ENCODE results near the gene TRAPPC6A.
A peak's percentile ranks its signal among the peaks of the same experiment; 100 is the strongest.

Gene TRAPPC6A

DNA sequence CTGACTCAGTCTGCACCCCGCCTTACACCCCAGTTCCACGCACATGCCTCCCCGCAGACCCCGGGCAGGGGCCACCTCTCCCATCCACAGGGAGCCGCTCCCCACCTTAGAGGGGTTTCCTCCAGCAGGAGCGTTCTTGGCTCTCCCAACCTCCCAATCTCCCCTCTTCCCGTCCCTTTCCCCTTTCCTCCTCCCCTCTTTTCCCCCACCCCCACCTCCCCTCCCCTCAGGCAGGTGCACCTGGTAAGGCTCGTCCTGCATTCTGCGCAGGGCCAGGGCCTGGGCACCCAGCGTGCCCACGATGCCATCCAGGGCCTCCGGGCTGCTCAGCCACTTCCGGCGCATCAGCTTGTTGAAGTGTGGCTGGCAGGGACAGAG lies 39.9 kb upstream of the TRAPPC6A start:
- ChIA-PET POLR2A (interaction anchor here (0.7 kb wide), 1 partner anchor 160 kb away, joined by 3 read pairs; no protein-coding TSS in a partner anchor), CTCF (interaction anchor here (1.4 kb wide), 1 partner anchor 18 kb away, joined by 4 read pairs; no protein-coding TSS in a partner anchor)
- WGBS (ENCODE audit: insufficient coverage) = 81% methylated on average over 6 of the region's 14 CpGs
- Histone ChIP-seq H3K27ac (ENCODE audit: insufficient read depth in 1 of 2, low read depth in 1 of 2, low read length in 2 of 2, poor library complexity in 1 of 2, severe bottlenecking in 2 of 2) (no peak overlapping the region), H3K27me3 (replicated peaks in 2 of 5; ENCODE audit: control insufficient read depth in 4 of 5, insufficient read depth in 5 of 5, low read length in 4 of 5) (peaks cover 0 to 40% (median 22%) of the 10 kb centered on the region in 5 experiments), H3K4me1 (ENCODE audit: control extremely low read depth in 1 of 4, control insufficient read depth in 4 of 4, insufficient read depth in 4 of 4, low read length in 3 of 4) (peaks cover 0 to 15% (median 10%) of the 10 kb centered on the region in 4 experiments), H3K36me3 (ENCODE audit: control insufficient read depth in 4 of 4, insufficient read depth in 4 of 4, low read length in 3 of 4) (no peaks in the 10 kb centered on the region), H3K4me3 (ENCODE audit: control insufficient read depth in 1 of 7, extremely low read depth in 1 of 7, insufficient read depth in 4 of 7, low read depth in 2 of 7, low read length in 6 of 7) (no peak overlapping the region), H3K9me3 (ENCODE audit: control extremely low read depth in 1 of 5, control insufficient read depth in 4 of 5, insufficient read depth in 2 of 5, low read depth in 1 of 5, low read length in 4 of 5) (no peaks in the 10 kb centered on the region)
- no peak for DNase-seq

DNA sequence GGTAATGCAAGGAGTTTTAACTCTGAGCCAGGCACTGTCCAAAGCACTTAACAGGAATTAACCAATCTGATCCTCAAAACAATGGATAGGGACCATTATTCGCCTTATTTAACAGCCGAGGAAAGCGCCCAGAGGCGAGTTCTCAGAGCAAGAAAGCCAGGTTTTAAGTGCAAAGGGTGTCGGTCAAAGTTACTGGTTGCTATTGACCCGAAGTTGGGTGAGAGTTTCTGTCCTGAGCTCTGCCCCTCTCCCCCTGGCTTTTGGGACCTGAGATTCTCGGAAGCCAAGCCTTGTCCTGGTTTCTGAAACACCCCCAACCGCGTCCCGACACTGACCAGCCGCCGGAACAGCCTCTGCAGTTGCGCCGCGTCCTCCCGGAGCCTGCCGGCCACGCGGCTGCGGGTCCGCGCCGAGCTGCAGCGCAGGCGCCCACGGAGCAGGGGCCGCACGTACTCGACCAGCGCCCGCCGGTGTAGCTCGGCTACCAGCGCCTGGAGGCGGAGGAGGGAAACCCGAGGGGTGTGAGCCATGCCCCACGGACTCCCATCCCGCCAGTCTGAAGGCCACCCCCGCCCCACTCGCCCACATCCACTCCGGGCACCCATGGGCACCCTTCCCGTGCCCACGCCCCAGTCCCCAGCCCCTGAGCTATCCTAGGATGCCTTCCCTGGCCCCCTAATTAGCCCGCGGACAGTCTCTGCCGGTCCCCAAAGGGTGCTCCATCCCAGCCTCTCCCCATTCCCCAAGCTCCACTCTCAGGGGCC lies 39.3 kb upstream of the TRAPPC6A start:
- POLR2A ChIA-PET = no interaction called here
- DNase-seq = no peak
- Histone ChIP-seq H3K4me3 (ENCODE audit: control insufficient read depth in 1 of 7, extremely low read depth in 1 of 7, insufficient read depth in 4 of 7, low read depth in 2 of 7, low read length in 6 of 7) (no peak overlapping the region), H3K27me3 (replicated peaks in 2 of 5; ENCODE audit: control insufficient read depth in 4 of 5, insufficient read depth in 5 of 5, low read length in 4 of 5) (peaks cover 0 to 40% (median 22%) of the 10 kb centered on the region in 5 experiments), H3K27ac (ENCODE audit: insufficient read depth in 1 of 2, low read depth in 1 of 2, low read length in 2 of 2, poor library complexity in 1 of 2, severe bottlenecking in 2 of 2) (no peak overlapping the region), H3K4me1 (ENCODE audit: control extremely low read depth in 1 of 4, control insufficient read depth in 4 of 4, insufficient read depth in 4 of 4, low read length in 3 of 4) (peaks cover 0 to 15% (median 10%) of the 10 kb centered on the region in 4 experiments), H3K36me3 (ENCODE audit: control insufficient read depth in 4 of 4, insufficient read depth in 4 of 4, low read length in 3 of 4) (no peaks in the 10 kb centered on the region), H3K9me3 (ENCODE audit: control extremely low read depth in 1 of 5, control insufficient read depth in 4 of 5, insufficient read depth in 2 of 5, low read depth in 1 of 5, low read length in 4 of 5) (no peaks in the 10 kb centered on the region)
- CTCF ChIA-PET = interaction anchor here (1.4 kb wide), 1 partner anchor 19 kb away, joined by 4 read pairs; no protein-coding TSS in a partner anchor
- 38% methylated on average over 30 of the region's 46 CpGs for WGBS (ENCODE audit: insufficient coverage)

DNA sequence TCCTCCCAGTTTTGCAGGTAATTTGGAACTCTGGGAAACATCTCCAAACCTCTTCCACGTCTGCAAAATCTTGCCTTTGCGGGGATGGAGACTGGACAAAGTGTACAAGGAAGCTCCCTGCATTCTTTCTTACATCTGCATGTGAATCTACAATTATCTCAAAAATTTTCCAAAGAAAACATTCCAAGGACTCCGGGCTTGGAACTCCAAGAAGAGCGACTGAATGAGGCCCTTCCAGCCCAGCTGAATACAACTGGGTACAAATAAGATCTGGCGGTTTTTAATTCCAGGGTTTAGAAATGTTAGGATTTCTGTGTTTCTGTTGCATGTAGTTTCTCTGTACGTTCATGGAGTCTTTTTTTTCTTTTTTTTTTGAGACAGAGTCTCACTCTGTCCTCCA lies 38.6 kb upstream of the TRAPPC6A start:
- 81% methylated on average over 6 of the region's 6 CpGs for WGBS (ENCODE audit: insufficient coverage)
- POLR2A ChIA-PET = no interaction called here
- H3K27ac ChIP-seq (ENCODE audit: insufficient read depth in 1 of 2, low read depth in 1 of 2, low read length in 2 of 2, poor library complexity in 1 of 2, severe bottlenecking in 2 of 2) = no peak overlapping the region
- CTCF ChIA-PET = no interaction called here
- peaks cover 0 to 21% (median 14%) of the 10 kb centered on the region in 4 experiments for H3K4me1 ChIP-seq (ENCODE audit: control extremely low read depth in 1 of 4, control insufficient read depth in 4 of 4, insufficient read depth in 4 of 4, low read length in 3 of 4)
- H3K36me3 ChIP-seq (ENCODE audit: control insufficient read depth in 4 of 4, insufficient read depth in 4 of 4, low read length in 3 of 4) = no peaks in the 10 kb centered on the region
- no peaks in the 10 kb centered on the region for H3K9me3 ChIP-seq (ENCODE audit: control extremely low read depth in 1 of 5, control insufficient read depth in 4 of 5, insufficient read depth in 2 of 5, low read depth in 1 of 5, low read length in 4 of 5)
- peaks cover 0 to 40% (median 22%) of the 10 kb centered on the region in 5 experiments for H3K27me3 ChIP-seq (replicated peaks in 2 of 5; ENCODE audit: control insufficient read depth in 4 of 5, insufficient read depth in 5 of 5, low read length in 4 of 5)
- no peak for DNase-seq
- H3K4me3 ChIP-seq (ENCODE audit: control insufficient read depth in 1 of 7, extremely low read depth in 1 of 7, insufficient read depth in 4 of 7, low read depth in 2 of 7, low read length in 6 of 7) = no peak overlapping the region

DNA sequence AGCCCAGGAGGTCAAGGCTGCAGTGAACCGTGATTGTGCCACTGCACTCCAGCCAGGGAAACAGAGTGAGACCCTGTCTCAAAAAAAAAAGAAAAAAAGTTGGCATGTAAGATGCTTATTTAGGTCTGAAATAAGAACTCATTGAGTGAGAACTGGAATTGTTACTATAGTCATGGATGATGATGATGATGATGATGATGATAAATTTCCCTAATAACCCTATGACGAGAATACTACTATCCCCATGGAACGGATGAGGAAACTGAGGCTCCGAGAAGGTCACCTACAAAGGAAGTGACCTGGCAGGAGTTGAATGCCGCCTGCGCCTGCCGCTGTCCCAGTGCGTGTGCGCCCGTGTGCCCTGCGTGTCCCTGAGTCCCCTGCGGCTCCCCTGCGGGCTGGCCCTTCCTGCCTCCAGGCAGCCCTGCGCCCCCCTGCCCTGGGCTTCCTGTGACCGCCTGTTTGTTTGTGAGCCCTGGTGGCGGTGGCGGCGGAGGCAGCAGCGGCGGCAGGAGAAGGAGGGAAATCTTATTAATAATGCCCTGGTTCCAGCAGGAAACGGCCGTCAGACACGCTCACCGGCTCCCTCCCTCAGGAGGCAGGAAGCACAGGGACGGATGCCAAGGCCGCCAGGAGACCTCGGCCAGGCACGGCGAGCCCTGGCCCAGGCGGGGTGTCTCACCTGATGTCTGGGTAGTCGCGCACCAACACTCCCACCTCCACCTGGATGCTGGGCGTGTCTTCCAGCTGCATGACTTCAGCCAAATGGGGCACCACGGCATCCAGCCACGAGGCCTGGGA lies 37.6 kb upstream of the TRAPPC6A start:
- POLR2A ChIA-PET = no interaction called here
- CTCF ChIA-PET = no interaction called here
- Histone ChIP-seq H3K36me3 (ENCODE audit: control insufficient read depth in 4 of 4, insufficient read depth in 4 of 4, low read length in 3 of 4) (no peaks in the 10 kb centered on the region), H3K27me3 (replicated peaks in 2 of 5; ENCODE audit: control insufficient read depth in 4 of 5, insufficient read depth in 5 of 5, low read length in 4 of 5) (peaks cover 0 to 40% (median 22%) of the 10 kb centered on the region in 5 experiments), H3K9me3 (ENCODE audit: control extremely low read depth in 1 of 5, control insufficient read depth in 4 of 5, insufficient read depth in 2 of 5, low read depth in 1 of 5, low read length in 4 of 5) (no peaks in the 10 kb centered on the region), H3K4me1 (ENCODE audit: control extremely low read depth in 1 of 4, control insufficient read depth in 4 of 4, insufficient read depth in 4 of 4, low read length in 3 of 4) (peaks cover 0 to 32% (median 25%) of the 10 kb centered on the region in 4 experiments), H3K27ac (ENCODE audit: insufficient read depth in 1 of 2, low read depth in 1 of 2, low read length in 2 of 2, poor library complexity in 1 of 2, severe bottlenecking in 2 of 2) (no peak overlapping the region), H3K4me3 (ENCODE audit: control insufficient read depth in 1 of 7, extremely low read depth in 1 of 7, insufficient read depth in 4 of 7, low read depth in 2 of 7, low read length in 6 of 7) (peak overlapping the region in 4 of 7 experiments; percentile 7 to 52 (median 32))
- 3% methylated on average over 24 of the region's 35 CpGs for WGBS (ENCODE audit: insufficient coverage)
- peak in 1 of 3 donors; percentile 38 for DNase-seq

DNA sequence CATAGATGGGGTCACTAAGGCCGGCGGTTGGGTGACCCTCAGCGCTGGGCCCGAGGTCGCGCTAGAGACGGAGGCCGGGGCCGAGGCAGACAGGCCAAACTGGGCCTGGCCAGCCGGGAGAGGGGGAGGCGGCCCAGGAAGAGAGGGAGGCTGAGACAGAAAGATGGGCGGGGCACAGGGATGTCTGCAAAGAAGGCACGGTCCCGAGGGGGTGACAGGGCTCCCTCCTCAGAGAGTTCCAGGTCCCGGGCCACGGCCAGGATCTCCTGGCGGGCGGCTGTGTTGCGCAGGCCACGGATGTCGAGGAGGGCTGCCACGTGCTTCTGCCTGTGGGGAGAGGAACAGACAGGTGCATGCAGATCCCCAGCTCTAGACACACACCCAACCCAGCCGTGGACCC lies 35.0 kb upstream of the TRAPPC6A start:
- Histone ChIP-seq H3K9me3 (ENCODE audit: control extremely low read depth in 1 of 5, control insufficient read depth in 4 of 5, insufficient read depth in 2 of 5, low read depth in 1 of 5, low read length in 4 of 5) (no peaks in the 10 kb centered on the region), H3K4me1 (ENCODE audit: control extremely low read depth in 1 of 4, control insufficient read depth in 4 of 4, insufficient read depth in 4 of 4, low read length in 3 of 4) (peaks cover 0 to 33% (median 26%) of the 10 kb centered on the region in 4 experiments), H3K4me3 (ENCODE audit: control insufficient read depth in 1 of 7, extremely low read depth in 1 of 7, insufficient read depth in 4 of 7, low read depth in 2 of 7, low read length in 6 of 7) (no peak overlapping the region), H3K36me3 (ENCODE audit: control insufficient read depth in 4 of 4, insufficient read depth in 4 of 4, low read length in 3 of 4) (no peaks in the 10 kb centered on the region), H3K27me3 (replicated peaks in 2 of 5; ENCODE audit: control insufficient read depth in 4 of 5, insufficient read depth in 5 of 5, low read length in 4 of 5) (peaks cover 0 to 30% (median 20%) of the 10 kb centered on the region in 5 experiments), H3K27ac (ENCODE audit: insufficient read depth in 1 of 2, low read depth in 1 of 2, low read length in 2 of 2, poor library complexity in 1 of 2, severe bottlenecking in 2 of 2) (no peak overlapping the region)
- ChIA-PET POLR2A (no interaction called here), CTCF (interaction anchor here (1.3 to 1.5 kb wide), 2 partner anchors 9 to 12 kb away, joined by 4 to 5 read pairs; no protein-coding TSS in a partner anchor)
- DNase-seq = no peak
- 98% methylated on average over 21 of the region's 23 CpGs for WGBS (ENCODE audit: insufficient coverage)

DNA sequence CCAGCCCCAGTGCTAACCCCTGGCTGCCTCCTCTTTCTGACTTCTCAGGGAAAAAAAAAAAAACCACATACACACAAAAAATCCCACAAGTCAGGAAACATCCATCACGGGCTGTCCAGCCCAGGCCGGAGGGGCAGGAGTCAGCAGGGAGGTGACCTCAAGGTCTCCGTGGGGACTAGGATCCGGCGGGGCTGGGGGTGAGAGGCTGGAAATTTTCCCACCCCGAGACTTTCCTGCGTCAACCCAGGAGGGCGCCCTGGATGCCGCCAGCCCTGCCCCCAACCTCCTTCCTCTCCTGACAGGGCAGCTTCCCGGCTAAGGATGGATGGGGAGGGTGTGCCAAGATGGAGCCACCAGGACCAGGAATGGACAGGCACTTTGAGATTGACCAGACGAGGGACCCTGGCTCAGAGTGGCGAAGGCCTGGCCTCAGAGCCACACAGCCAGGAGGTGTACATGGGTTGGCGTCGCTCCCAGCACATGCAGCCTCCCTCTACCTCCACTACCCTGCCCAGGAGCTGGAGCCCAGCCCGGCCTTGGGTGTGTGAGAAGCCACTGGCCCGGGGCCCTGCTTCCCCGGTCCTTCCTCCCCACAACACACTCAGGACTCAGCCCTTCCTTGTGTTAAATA lies 33.8 kb upstream of the TRAPPC6A start:
- H3K4me3 ChIP-seq (ENCODE audit: control insufficient read depth in 1 of 7, extremely low read depth in 1 of 7, insufficient read depth in 4 of 7, low read depth in 2 of 7, low read length in 6 of 7) = peak overlapping the region in 4 of 7 experiments; percentile 33 to 59 (median 42)
- H3K4me1 ChIP-seq (ENCODE audit: control extremely low read depth in 1 of 4, control insufficient read depth in 4 of 4, insufficient read depth in 4 of 4, low read length in 3 of 4) = peaks cover 0 to 28% (median 23%) of the 10 kb centered on the region in 4 experiments
- CTCF ChIA-PET = interaction anchor here (0.8 to 1.5 kb wide), 2 partner anchors 11 to 127 kb away, joined by 4 to 5 read pairs; no protein-coding TSS in a partner anchor
- no peak overlapping the region for H3K27ac ChIP-seq (ENCODE audit: insufficient read depth in 1 of 2, low read depth in 1 of 2, low read length in 2 of 2, poor library complexity in 1 of 2, severe bottlenecking in 2 of 2)
- H3K27me3 ChIP-seq (replicated peaks in 2 of 5; ENCODE audit: control insufficient read depth in 4 of 5, insufficient read depth in 5 of 5, low read length in 4 of 5) = peaks cover 0 to 18% (median 14%) of the 10 kb centered on the region in 5 experiments
- H3K36me3 ChIP-seq (ENCODE audit: control insufficient read depth in 4 of 4, insufficient read depth in 4 of 4, low read length in 3 of 4) = no peaks in the 10 kb centered on the region
- POLR2A ChIA-PET = no interaction called here
- peak in 2 of 3 donors; percentile 28 to 43 for DNase-seq
- H3K9me3 ChIP-seq (ENCODE audit: control extremely low read depth in 1 of 5, control insufficient read depth in 4 of 5, insufficient read depth in 2 of 5, low read depth in 1 of 5, low read length in 4 of 5) = no peaks in the 10 kb centered on the region
- WGBS (ENCODE audit: insufficient coverage) = 0% methylated on average over 8 of the region's 17 CpGs

Measured in common myeloid progenitor, CD34-positive (primary cell).